ENCODE results near the gene ZNF341. TPM values are rescaled to one million over a fixed set of nuclear protein-coding genes. Genes with fewer than 3 reads are reported as not detected.

The ZNF341 gene
- total and polyA plus RNA-seq, 9 of the 15 experiments (the other 6 are each of a cell fraction or from before 2014, with no cell fraction given), result 0.08 to 2.6 (median 1.0) TPM

DNA sequence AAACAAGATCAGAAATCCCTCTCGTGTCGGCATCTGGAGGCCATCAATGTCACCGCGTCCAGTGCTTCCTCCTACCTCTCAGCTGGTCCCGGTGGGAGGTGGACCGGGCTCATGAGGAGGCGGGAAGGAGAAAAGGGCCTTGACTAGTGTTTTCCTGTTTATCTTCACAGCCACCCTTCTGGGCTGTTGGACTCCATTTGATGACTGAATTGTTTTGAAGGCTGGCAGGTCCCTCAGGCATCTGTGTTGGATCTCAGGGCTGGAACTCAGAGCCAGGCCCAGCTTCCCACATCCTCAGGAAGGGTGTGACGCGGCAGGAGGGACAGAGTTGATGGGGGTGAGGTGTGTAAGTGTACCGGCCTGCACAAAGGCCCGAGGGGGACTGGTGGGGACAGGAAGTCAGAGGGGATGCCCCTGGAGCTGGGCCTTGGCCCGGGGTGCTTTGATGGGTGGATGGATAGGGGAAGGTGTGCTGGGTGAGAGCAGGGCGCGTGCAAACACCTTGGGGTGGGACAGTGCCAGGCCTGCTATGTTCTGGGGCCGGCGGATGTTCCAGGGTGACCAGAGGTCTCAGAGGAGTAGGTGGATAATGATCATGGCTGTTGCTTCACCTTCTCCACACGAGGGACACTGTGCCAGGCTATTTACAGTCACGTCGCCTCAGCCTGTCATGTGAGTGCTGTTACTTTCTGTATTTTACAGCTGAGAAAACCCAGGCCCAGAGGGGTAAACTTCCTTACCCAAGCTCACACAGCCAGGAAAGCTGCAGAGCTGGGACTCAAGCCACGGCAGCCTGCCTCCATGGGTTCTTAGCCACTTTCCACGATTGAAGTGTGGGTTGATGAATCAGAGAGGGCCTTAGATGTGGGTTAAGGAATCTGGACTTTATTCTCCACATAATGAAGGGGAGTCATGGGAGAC is 61.5 kb downstream of the ZNF341 start (continued):
- no peak for TF ChIP-seq TEAD4 (IDR thresholded peaks at IDR 0.05; ENCODE audit: low read length)
- no peak for TF ChIP-seq TEAD4 (CRISPR knock-in tag; IDR thresholded peaks at IDR 0.05; ENCODE audit: borderline replicate concordance)
- TF ChIP-seq LCOR (CRISPR knock-in tag; IDR thresholded peaks at IDR 0.05), result no peak
- TF ChIP-seq, protein P1, sequence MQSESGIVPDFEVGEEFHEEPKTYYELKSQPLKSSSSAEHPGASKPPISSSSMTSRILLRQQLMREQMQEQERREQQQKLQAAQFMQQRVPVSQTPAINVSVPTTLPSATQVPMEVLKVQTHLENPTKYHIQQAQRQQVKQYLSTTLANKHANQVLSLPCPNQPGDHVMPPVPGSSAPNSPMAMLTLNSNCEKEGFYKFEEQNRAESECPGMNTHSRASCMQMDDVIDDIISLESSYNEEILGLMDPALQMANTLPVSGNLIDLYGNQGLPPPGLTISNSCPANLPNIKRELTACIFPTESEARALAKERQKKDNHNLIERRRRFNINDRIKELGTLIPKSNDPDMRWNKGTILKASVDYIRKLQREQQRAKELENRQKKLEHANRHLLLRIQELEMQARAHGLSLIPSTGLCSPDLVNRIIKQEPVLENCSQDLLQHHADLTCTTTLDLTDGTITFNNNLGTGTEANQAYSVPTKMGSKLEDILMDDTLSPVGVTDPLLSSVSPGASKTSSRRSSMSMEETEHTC (IDR thresholded peaks at IDR 0.05), result no peak
- no peak for TF ChIP-seq PHB (CRISPR knock-in tag; IDR thresholded peaks at IDR 0.05)
- TF ChIP-seq, protein P2, sequence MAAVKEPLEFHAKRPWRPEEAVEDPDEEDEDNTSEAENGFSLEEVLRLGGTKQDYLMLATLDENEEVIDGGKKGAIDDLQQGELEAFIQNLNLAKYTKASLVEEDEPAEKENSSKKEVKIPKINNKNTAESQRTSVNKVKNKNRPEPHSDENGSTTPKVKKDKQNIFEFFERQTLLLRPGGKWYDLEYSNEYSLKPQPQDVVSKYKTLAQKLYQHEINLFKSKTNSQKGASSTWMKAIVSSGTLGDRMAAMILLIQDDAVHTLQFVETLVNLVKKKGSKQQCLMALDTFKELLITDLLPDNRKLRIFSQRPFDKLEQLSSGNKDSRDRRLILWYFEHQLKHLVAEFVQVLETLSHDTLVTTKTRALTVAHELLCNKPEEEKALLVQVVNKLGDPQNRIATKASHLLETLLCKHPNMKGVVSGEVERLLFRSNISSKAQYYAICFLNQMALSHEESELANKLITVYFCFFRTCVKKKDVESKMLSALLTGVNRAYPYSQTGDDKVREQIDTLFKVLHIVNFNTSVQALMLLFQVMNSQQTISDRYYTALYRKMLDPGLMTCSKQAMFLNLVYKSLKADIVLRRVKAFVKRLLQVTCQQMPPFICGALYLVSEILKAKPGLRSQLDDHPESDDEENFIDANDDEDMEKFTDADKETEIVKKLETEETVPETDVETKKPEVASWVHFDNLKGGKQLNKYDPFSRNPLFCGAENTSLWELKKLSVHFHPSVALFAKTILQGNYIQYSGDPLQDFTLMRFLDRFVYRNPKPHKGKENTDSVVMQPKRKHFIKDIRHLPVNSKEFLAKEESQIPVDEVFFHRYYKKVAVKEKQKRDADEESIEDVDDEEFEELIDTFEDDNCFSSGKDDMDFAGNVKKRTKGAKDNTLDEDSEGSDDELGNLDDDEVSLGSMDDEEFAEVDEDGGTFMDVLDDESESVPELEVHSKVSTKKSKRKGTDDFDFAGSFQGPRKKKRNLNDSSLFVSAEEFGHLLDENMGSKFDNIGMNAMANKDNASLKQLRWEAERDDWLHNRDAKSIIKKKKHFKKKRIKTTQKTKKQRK (IDR thresholded peaks at IDR 0.05; ENCODE audit: borderline replicate concordance, low read depth, low read length), result no peak
- TF ChIP-seq DDX20 (tag; IDR thresholded peaks at IDR 0.05; ENCODE audit: low read depth), result no peak
- TF ChIP-seq, protein P3, sequence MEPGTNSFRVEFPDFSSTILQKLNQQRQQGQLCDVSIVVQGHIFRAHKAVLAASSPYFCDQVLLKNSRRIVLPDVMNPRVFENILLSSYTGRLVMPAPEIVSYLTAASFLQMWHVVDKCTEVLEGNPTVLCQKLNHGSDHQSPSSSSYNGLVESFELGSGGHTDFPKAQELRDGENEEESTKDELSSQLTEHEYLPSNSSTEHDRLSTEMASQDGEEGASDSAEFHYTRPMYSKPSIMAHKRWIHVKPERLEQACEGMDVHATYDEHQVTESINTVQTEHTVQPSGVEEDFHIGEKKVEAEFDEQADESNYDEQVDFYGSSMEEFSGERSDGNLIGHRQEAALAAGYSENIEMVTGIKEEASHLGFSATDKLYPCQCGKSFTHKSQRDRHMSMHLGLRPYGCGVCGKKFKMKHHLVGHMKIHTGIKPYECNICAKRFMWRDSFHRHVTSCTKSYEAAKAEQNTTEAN (CRISPR knock-in tag; IDR thresholded peaks at IDR 0.05), result no peak

All from K562 (cell line).